Vagina (tissue), 2 donors: ENCODE data around the gene TIMM44. TPM values are rescaled to one million over a fixed set of nuclear protein-coding genes. Genes with fewer than 3 reads are reported as not detected.

ENCODE experiments used
- DNase-seq, 2 donors: peaks; one replicate each; pipeline ENCODE4 v3.0.0-alpha.2; 2017; ENCODE audit errors: extremely low spot score in 2 of 2
- H3K27ac ChIP-seq: fragments of 200-600 bp; sonication (generic); one replicate; pipeline ENCODE4 v1.5.1; 2019
- H3K27me3 ChIP-seq: fragments of 200-600 bp; sonication (generic); one replicate; pipeline ENCODE4 v1.5.1; 2019
- H3K36me3 ChIP-seq, 2 donors: fragments of 200-600 bp; sonication (generic); one replicate each; pipeline ENCODE4 v1.5.1; 2017 to 2019
- H3K4me1 ChIP-seq: fragments of 200-600 bp; sonication (generic); one replicate; pipeline ENCODE4 v1.5.1; 2019
- H3K4me3 ChIP-seq, 2 donors: fragments of 200-600 bp; sonication (generic); 1 replicate in 1 of 2; 2 replicates in 1 of 2; pipeline ENCODE4 v1.5.1; 2016 to 2019
- H3K9me3 ChIP-seq: fragments of 200-600 bp; sonication (generic); one replicate; pipeline ENCODE4 v1.5.1; 2019
- CTCF ChIP-seq, 3 experiments: fragments of 450-650 bp in 2 of 3; fragments of 200-600 bp in 1 of 3; sonication (generic) in 1 of 3; IDR thresholded peaks; one replicate each; pipeline ENCODE4 v1.5.1; 2017 to 2019; ENCODE audit warnings: antibody characterized with exemption in 3 of 3, mild to moderate bottlenecking in 2 of 3, moderate library complexity in 2 of 3
- POLR2A ChIP-seq, 2 donors: fragments of 450-650 bp; IDR thresholded peaks; one replicate each; pipeline ENCODE4 v1.6.1; 2017; ENCODE audit warnings: antibody characterized with exemption in 2 of 2, mild to moderate bottlenecking in 2 of 2, moderate library complexity in 2 of 2
- POLR2AphosphoS5 ChIP-seq, 2 donors: sonication (generic); formaldehyde crosslinking; IDR thresholded peaks; one replicate each; pipeline ENCODE4 v1.9.0; 2017; ENCODE audit warnings: antibody characterized with exemption in 2 of 2, mild to moderate bottlenecking in 2 of 2, low read depth in 1 of 2; ENCODE audit not compliant: insufficient read depth in 1 of 2
- intact Hi-C: fragments of 100-400 bp; cut with DNase I; formaldehyde crosslinking; loops from one replicate; pipeline ENCODE4 v1.15.1; 2023
- total RNA-seq: library from RNA; depleted of rRNA; stranded (reverse); fragments of >200 nt; gene quantifications from one replicate; pipeline ENCODE4 v1.2.3, GENCODE V29; 2016

Gene TIMM44
- total RNA-seq, 1 donor from 2014 or later = 76.1 TPM

GRCh38 chr19:7977723-7978040 is 34.2 kb upstream of the TIMM44 start:
- intact Hi-C loops = no loop called here
- no peaks in the 10 kb centered on the region for H3K9me3 ChIP-seq
- no peak overlapping the region for H3K4me3 ChIP-seq
- H3K4me1 ChIP-seq = no peaks in the 10 kb centered on the region
- H3K27ac ChIP-seq = no peak overlapping the region
- no peaks in the 10 kb centered on the region for H3K27me3 ChIP-seq
- no peak for DNase-seq
- no peak for TF ChIP-seq POLR2AphosphoS5 (IDR thresholded peaks at IDR 0.05; ENCODE audit: insufficient read depth in 1 of 2, low read depth in 1 of 2)
- no peak for TF ChIP-seq CTCF (IDR thresholded peaks at IDR 0.05)
- no peak for TF ChIP-seq POLR2A (IDR thresholded peaks at IDR 0.05)
- peaks cover 0 to 66% of the 10 kb centered on the region in 2 donors for H3K36me3 ChIP-seq

GRCh38 chr19:7977021-7977722 is 33.7 kb upstream of the TIMM44 start:
- intact Hi-C loops = no loop called here
- peaks cover 0 to 68% of the 10 kb centered on the region in 2 donors for H3K36me3 ChIP-seq
- no peaks in the 10 kb centered on the region for H3K9me3 ChIP-seq
- TF ChIP-seq CTCF (IDR thresholded peaks at IDR 0.05) = no peak
- no peak for TF ChIP-seq POLR2A (IDR thresholded peaks at IDR 0.05)
- no peak for TF ChIP-seq POLR2AphosphoS5 (IDR thresholded peaks at IDR 0.05; ENCODE audit: insufficient read depth in 1 of 2, low read depth in 1 of 2)
- no peak overlapping the region for H3K4me3 ChIP-seq
- H3K4me1 ChIP-seq = no peaks in the 10 kb centered on the region
- DNase-seq = no peak
- no peaks in the 10 kb centered on the region for H3K27me3 ChIP-seq
- H3K27ac ChIP-seq = no peak overlapping the region

- Histone ChIP-seq H3K27me3 (no peaks in the 10 kb centered on the region), H3K36me3 (peaks cover 0 to 72% of the 10 kb centered on the region in 2 donors), H3K27ac (no peak overlapping the region), H3K9me3 (no peaks in the 10 kb centered on the region), H3K4me1 (no peaks in the 10 kb centered on the region), H3K4me3 (no peak overlapping the region)
- DNase-seq = no peak
- intact Hi-C loops = no loop called here
- TF ChIP-seq POLR2AphosphoS5 (IDR thresholded peaks at IDR 0.05; ENCODE audit: insufficient read depth in 1 of 2, low read depth in 1 of 2) = no peak
- no peak for TF ChIP-seq CTCF (IDR thresholded peaks at IDR 0.05)
- TF ChIP-seq POLR2A (IDR thresholded peaks at IDR 0.05) = no peak
Observed at GRCh38 chr19:7976461-7976860, 33.0 kb upstream of the TIMM44 start.

GRCh38 chr19:7975037-7975436 is 31.6 kb upstream of the TIMM44 start:
- Histone ChIP-seq H3K27me3 (no peaks in the 10 kb centered on the region), H3K9me3 (no peaks in the 10 kb centered on the region), H3K27ac (no peak overlapping the region), H3K36me3 (peaks cover 0 to 62% of the 10 kb centered on the region in 2 donors), H3K4me1 (no peaks in the 10 kb centered on the region), H3K4me3 (no peak overlapping the region)
- intact Hi-C loops = no loop called here
- no peak for DNase-seq
- no peak for TF ChIP-seq CTCF (IDR thresholded peaks at IDR 0.05)
- TF ChIP-seq POLR2AphosphoS5 (IDR thresholded peaks at IDR 0.05; ENCODE audit: insufficient read depth in 1 of 2, low read depth in 1 of 2) = no peak
- no peak for TF ChIP-seq POLR2A (IDR thresholded peaks at IDR 0.05)

GRCh38 chr19:7973883-7974282 is 30.4 kb upstream of the TIMM44 start:
- intact Hi-C loops = no loop called here
- H3K27me3 ChIP-seq = no peaks in the 10 kb centered on the region
- no peak overlapping the region for H3K27ac ChIP-seq
- no peak for TF ChIP-seq POLR2AphosphoS5 (IDR thresholded peaks at IDR 0.05; ENCODE audit: insufficient read depth in 1 of 2, low read depth in 1 of 2)
- no peak for TF ChIP-seq CTCF (IDR thresholded peaks at IDR 0.05)
- no peak for TF ChIP-seq POLR2A (IDR thresholded peaks at IDR 0.05)
- DNase-seq = no peak
- H3K4me3 ChIP-seq = no peak overlapping the region
- H3K36me3 ChIP-seq = peaks cover 0 to 57% of the 10 kb centered on the region in 2 donors
- H3K4me1 ChIP-seq = no peaks in the 10 kb centered on the region
- no peaks in the 10 kb centered on the region for H3K9me3 ChIP-seq
